ENCODE data around the gene CEP135. TPM values are rescaled to one million over a fixed set of nuclear protein-coding genes. Genes with fewer than 3 reads are reported as not detected.

The CEP135 gene
- polyA plus RNA-seq, 1 of the 3 experiments (the other 2 are of a cell fraction) = 1.6 TPM

DNA sequence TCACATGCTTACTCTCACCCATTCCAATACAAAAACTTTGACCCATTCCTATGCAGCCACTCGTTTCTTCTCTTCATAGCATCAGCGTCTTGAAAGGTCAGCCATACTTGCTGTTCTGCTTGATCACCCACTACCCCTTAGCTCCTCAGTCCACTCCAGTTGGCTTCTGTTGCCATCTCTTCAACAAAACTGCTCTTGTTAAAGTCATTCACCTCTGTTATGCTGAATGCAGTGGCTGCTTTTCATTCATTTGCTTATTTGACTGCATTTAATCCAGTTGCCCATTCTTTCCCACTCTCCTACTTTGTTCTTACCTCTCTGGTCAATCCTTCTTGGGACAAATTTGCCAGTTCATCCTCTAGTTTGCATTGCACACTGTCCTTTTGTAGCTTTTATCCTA is 24.9 kb downstream of the CEP135 start:
- Histone ChIP-seq H3K27ac (ENCODE audit: low read depth in 2 of 2, low read length in 1 of 2) (no peak overlapping the region), H2AFZ (ENCODE audit: low read depth) (no peak overlapping the region), H3K9me3 (no peaks in the 10 kb centered on the region), H3K9ac (no peak overlapping the region), H3K27me3 (ENCODE audit: insufficient read depth) (no peaks in the 10 kb centered on the region), H3K9me2 (no peaks in the 10 kb centered on the region), H3K79me2 (ENCODE audit: insufficient read depth) (no peaks in the 10 kb centered on the region), H3K36me3 (replicated peaks in 1 of 2; ENCODE audit: control insufficient read depth in 1 of 2, insufficient read depth in 2 of 2, low read length in 1 of 2) (peaks cover 30 to 34% of the 10 kb centered on the region in 2 experiments), H3F3A (replicated peaks; ENCODE audit: insufficient read depth) (peaks cover 4% of the 10 kb centered on the region), H3K4me1 (ENCODE audit: control insufficient read depth in 1 of 2, insufficient read depth in 2 of 2, low read depth in 1 of 2, low read length in 1 of 2) (no peaks in the 10 kb centered on the region), H3K4me3 (ENCODE audit: low read depth in 2 of 2, low read length in 1 of 2) (no peak overlapping the region), H4K20me1 (ENCODE audit: insufficient read depth) (no peaks in the 10 kb centered on the region), H3K4me2 (no peak overlapping the region)
- WGBS (ENCODE audit: low lambda C conversion rate) = 100% methylated on average over 2 of the region's 2 CpGs
- ChIA-PET POLR2A (no interaction called here), CTCF (interaction anchor here (1.1 to 1.8 kb wide), 2 partner anchors 25 to 863 kb away, joined by 3 to 4 read pairs; partner anchors contain the start of gene CEP135)
- TF ChIP-seq MEF2A (IDR thresholded peaks at IDR 0.05; ENCODE audit: borderline replicate concordance, low read depth) (no peak), GATA2 (CRISPR knock-in tag; IDR thresholded peaks at IDR 0.05) (no peak), EP300 (IDR thresholded peaks at IDR 0.05; ENCODE audit: borderline replicate concordance in 1 of 2, low read depth in 1 of 2, low read length in 1 of 2) (no peak), JUND (IDR thresholded peaks at IDR 0.05) (no peak), YY1 (IDR thresholded peaks at IDR 0.05; ENCODE audit: low read depth) (no peak), TEAD4 (IDR thresholded peaks at IDR 0.05; ENCODE audit: borderline replicate concordance, insufficient read depth) (no peak), NRF1 (IDR thresholded peaks at IDR 0.05; ENCODE audit: low read depth, low read length) (no peak), GABPA (IDR thresholded peaks at IDR 0.05; ENCODE audit: low read depth) (no peak), NFIC (IDR thresholded peaks at IDR 0.05; ENCODE audit: borderline replicate concordance) (no peak)
- TF ChIP-seq, protein P1, sequence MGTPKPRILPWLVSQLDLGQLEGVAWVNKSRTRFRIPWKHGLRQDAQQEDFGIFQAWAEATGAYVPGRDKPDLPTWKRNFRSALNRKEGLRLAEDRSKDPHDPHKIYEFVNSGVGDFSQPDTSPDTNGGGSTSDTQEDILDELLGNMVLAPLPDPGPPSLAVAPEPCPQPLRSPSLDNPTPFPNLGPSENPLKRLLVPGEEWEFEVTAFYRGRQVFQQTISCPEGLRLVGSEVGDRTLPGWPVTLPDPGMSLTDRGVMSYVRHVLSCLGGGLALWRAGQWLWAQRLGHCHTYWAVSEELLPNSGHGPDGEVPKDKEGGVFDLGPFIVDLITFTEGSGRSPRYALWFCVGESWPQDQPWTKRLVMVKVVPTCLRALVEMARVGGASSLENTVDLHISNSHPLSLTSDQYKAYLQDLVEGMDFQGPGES (IDR thresholded peaks at IDR 0.05; ENCODE audit: low read depth, low read length) = no peak
- DNase-seq = no peak

DNA sequence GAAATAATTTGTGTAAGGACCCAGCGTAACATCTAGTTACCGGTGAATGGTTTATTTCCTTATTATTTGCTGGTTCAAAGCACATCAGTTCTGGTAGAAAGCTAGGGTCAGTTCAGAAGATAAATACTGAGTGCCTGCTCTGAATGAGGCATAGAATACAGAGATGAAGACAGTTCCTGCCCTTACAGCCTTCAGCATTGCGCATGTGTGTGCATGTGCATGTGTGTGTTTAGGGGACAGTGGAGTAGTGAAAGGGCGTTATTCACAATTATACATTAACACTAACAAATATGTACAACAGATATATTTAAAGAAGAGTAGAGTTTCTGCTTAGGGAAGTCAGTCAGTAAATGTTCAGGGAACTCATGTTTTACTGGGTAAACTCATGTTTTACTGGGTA is 29.1 kb downstream of the CEP135 start:
- 96% methylated on average over 4 of the region's 4 CpGs for WGBS (ENCODE audit: low lambda C conversion rate)
- Histone ChIP-seq H2AFZ (ENCODE audit: low read depth) (no peak overlapping the region), H3K4me1 (ENCODE audit: control insufficient read depth in 1 of 2, insufficient read depth in 2 of 2, low read depth in 1 of 2, low read length in 1 of 2) (peaks cover 0 to 5% of the 10 kb centered on the region in 2 experiments; a peak in 2 of 4 replicates), H4K20me1 (ENCODE audit: insufficient read depth) (no peaks in the 10 kb centered on the region), H3K4me3 (ENCODE audit: low read depth in 2 of 2, low read length in 1 of 2) (no peak overlapping the region), H3K9ac (no peak overlapping the region), H3K27ac (ENCODE audit: low read depth in 2 of 2, low read length in 1 of 2) (no peak overlapping the region), H3K27me3 (ENCODE audit: insufficient read depth) (no peaks in the 10 kb centered on the region), H3K9me3 (no peaks in the 10 kb centered on the region), H3K4me2 (no peak overlapping the region), H3F3A (replicated peaks; ENCODE audit: insufficient read depth) (peaks cover 4% of the 10 kb centered on the region), H3K9me2 (no peaks in the 10 kb centered on the region), H3K79me2 (ENCODE audit: insufficient read depth) (no peaks in the 10 kb centered on the region), H3K36me3 (replicated peaks in 1 of 2; ENCODE audit: control insufficient read depth in 1 of 2, insufficient read depth in 2 of 2, low read length in 1 of 2) (peaks cover 53 to 55% of the 10 kb centered on the region in 2 experiments)
- CTCF ChIA-PET = interaction anchor here (1.3 to 1.9 kb wide), 2 partner anchors 8 to 29 kb away, joined by 4 read pairs; partner anchors contain the start of gene CEP135
- DNase-seq = no peak
- POLR2A ChIA-PET = no interaction called here
- TF ChIP-seq RCOR1 (IDR thresholded peaks at IDR 0.05; ENCODE audit: low read length) = no peak
- TF ChIP-seq, protein P2, sequence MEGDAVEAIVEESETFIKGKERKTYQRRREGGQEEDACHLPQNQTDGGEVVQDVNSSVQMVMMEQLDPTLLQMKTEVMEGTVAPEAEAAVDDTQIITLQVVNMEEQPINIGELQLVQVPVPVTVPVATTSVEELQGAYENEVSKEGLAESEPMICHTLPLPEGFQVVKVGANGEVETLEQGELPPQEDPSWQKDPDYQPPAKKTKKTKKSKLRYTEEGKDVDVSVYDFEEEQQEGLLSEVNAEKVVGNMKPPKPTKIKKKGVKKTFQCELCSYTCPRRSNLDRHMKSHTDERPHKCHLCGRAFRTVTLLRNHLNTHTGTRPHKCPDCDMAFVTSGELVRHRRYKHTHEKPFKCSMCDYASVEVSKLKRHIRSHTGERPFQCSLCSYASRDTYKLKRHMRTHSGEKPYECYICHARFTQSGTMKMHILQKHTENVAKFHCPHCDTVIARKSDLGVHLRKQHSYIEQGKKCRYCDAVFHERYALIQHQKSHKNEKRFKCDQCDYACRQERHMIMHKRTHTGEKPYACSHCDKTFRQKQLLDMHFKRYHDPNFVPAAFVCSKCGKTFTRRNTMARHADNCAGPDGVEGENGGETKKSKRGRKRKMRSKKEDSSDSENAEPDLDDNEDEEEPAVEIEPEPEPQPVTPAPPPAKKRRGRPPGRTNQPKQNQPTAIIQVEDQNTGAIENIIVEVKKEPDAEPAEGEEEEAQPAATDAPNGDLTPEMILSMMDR (IDR thresholded peaks at IDR 0.05) = no peak
- no peak for TF ChIP-seq TAF1 (IDR thresholded peaks at IDR 0.05; ENCODE audit: borderline replicate concordance, low read depth, low read length)
- no peak for TF ChIP-seq SMC3 (IDR thresholded peaks at IDR 0.05; ENCODE audit: low read depth, low read length)
- no peak for TF ChIP-seq YY1 (IDR thresholded peaks at IDR 0.05; ENCODE audit: low read depth)
- TF ChIP-seq, protein P3, sequence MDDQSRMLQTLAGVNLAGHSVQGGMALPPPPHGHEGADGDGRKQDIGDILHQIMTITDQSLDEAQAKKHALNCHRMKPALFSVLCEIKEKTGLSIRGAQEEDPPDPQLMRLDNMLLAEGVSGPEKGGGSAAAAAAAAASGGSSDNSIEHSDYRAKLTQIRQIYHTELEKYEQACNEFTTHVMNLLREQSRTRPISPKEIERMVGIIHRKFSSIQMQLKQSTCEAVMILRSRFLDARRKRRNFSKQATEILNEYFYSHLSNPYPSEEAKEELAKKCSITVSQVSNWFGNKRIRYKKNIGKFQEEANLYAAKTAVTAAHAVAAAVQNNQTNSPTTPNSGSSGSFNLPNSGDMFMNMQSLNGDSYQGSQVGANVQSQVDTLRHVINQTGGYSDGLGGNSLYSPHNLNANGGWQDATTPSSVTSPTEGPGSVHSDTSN (IDR thresholded peaks at IDR 0.05) = no peak
- no peak for TF ChIP-seq SIN3A (IDR thresholded peaks at IDR 0.05; ENCODE audit: borderline replicate concordance, low read depth, low read length)
- no peak for TF ChIP-seq GABPA (IDR thresholded peaks at IDR 0.05; ENCODE audit: low read depth)
- TF ChIP-seq GATA2 (CRISPR knock-in tag; IDR thresholded peaks at IDR 0.05) = no peak
- no peak for TF ChIP-seq CHD2 (IDR thresholded peaks at IDR 0.05; ENCODE audit: low read length, partially characterized antibody)
- TF ChIP-seq RFX5 (IDR thresholded peaks at IDR 0.05; ENCODE audit: low read length) = no peak
- TF ChIP-seq, protein P1 (IDR thresholded peaks at IDR 0.05; ENCODE audit: low read depth, low read length) = no peak
- no peak for TF ChIP-seq FOSL2 (IDR thresholded peaks at IDR 0.05; ENCODE audit: borderline replicate concordance, low read depth)
- TF ChIP-seq POLR2AphosphoS5 (IDR thresholded peaks at IDR 0.05; ENCODE audit: low read depth, low read length) = no peak
- no peak for TF ChIP-seq TEAD4 (IDR thresholded peaks at IDR 0.05; ENCODE audit: borderline replicate concordance, insufficient read depth)
- TF ChIP-seq, protein P4, sequence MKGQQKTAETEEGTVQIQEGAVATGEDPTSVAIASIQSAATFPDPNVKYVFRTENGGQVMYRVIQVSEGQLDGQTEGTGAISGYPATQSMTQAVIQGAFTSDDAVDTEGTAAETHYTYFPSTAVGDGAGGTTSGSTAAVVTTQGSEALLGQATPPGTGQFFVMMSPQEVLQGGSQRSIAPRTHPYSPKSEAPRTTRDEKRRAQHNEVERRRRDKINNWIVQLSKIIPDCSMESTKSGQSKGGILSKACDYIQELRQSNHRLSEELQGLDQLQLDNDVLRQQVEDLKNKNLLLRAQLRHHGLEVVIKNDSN (IDR thresholded peaks at IDR 0.05; ENCODE audit: borderline replicate concordance, low read depth) = no peak

Data from SK-N-SH (cell line).